Upper lobe of right lung (tissue), 1 donor: Measurements from ENCODE around the gene KRT40. TPM values are rescaled to one million over a fixed set of nuclear protein-coding genes. Genes with fewer than 3 reads are reported as not detected.

Experiments used
- ATAC-seq: fragments of 200-7000 bp; cut with Tn5 transposase; one replicate; pipeline ENCODE4 v1.9.1; 2020; ENCODE audit warnings: mild to moderate bottlenecking, moderate library complexity
- DNase-seq: peaks from one replicate; pipeline ENCODE4 v3.0.0-alpha.2; 2020
- H3K27ac ChIP-seq: fragments of 200-600 bp; one replicate; pipeline ENCODE4 v1.8.0; 2022
- H3K27me3 ChIP-seq: fragments of 200-600 bp; one replicate; pipeline ENCODE4 v1.8.0; 2022; ENCODE audit warnings: mild to moderate bottlenecking
- H3K36me3 ChIP-seq: fragments of 200-600 bp; one replicate; pipeline ENCODE4 v1.8.0; 2022
- H3K4me1 ChIP-seq: fragments of 200-600 bp; one replicate; pipeline ENCODE4 v1.8.0; 2022
- H3K4me3 ChIP-seq: fragments of 200-600 bp; one replicate; pipeline ENCODE4 v1.8.0; 2022; ENCODE audit warnings: mild to moderate bottlenecking
- H3K9me3 ChIP-seq: fragments of 200-600 bp; one replicate; pipeline ENCODE4 v1.8.0; 2022
- intact Hi-C: fragments of 100-400 bp; cut with DNase I; formaldehyde crosslinking; loops from one replicate; pipeline ENCODE4 v1.11.0; 2022
- total RNA-seq: library from RNA; stranded (reverse); fragmentation: NEBNext Ultra II Directional; extraction: Animal tissue kit (Norgen Biotek cat#: 25700); gene quantifications from one replicate; pipeline ENCODE4 v1.2.1, GENCODE V29; 2021
- TF ChIP-seq, protein P1 (sequence below): fragments of 200-600 bp; IDR thresholded peaks from one replicate; pipeline ENCODE4 v1.8.0; 2022; ENCODE audit warnings: antibody characterized with exemption
- donor health status: DM: no; HTN: yes; CAD: no; lungs with severe emphysema.

Gene KRT40
- total RNA-seq, 1 donor from 2014 or later, result not detected

DNA sequence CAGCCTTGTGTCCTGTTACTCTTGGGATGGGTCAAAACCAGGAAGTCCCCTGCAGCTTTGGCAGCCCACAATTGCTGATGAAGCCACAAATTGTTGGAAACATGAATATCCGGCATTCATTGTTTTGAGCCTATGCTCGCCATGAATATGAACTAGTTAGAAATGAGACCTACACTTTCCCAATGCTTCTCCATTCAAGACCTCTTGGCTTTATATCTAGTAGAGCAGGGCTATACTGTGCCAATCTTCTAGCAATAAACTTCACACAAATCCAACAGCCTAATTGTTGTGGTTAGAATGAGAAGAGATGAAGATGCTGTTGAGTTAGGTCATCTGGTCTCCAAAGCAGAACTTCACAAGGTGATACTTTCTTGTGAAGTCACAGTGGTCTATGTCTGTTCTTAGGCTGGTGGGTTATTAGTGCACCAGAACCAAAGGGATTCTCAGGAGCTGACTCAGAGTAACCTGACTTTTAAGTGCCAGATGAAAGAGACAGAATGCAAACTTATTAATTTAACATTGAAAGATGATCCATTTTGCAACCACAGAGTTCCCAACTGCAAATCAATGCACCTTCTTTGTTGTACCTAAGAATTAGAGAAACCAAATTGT, 33.0 kb downstream of the KRT40 start:
- intact Hi-C loops, result no loop called here

DNA sequence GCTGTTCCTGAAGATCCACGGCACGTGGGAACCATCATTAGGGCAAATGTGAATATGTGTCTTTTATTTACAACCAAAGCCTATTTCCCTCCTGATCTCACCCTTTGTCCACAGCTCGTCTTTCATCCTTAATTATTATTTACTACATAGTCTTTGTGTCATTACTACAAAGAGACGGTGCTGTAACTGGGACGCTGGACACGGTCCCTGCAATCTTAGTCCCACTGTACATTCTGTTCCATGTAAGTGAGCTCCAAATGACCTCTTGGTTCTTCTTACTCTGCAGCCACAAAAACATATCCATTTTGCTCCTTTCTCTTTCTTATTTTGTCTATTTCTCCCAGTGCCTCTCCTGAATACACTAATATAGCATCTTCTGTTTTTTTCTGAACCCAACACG, 34.0 kb downstream of the KRT40 start:
- intact Hi-C loops, result no loop called here

More for the DNA sequence above, 33.0 kb downstream of the KRT40 start:
- Histone ChIP-seq H3K4me1 (no peaks in the 10 kb centered on the region), H3K4me3 (no peak overlapping the region), H3K36me3 (no peaks in the 10 kb centered on the region), H3K27ac (no peak overlapping the region), H3K27me3 (peaks cover 19% of the 10 kb centered on the region), H3K9me3 (no peaks in the 10 kb centered on the region)
- ATAC-seq (no peak), DNase-seq (no peak)
- TF ChIP-seq, protein P1, sequence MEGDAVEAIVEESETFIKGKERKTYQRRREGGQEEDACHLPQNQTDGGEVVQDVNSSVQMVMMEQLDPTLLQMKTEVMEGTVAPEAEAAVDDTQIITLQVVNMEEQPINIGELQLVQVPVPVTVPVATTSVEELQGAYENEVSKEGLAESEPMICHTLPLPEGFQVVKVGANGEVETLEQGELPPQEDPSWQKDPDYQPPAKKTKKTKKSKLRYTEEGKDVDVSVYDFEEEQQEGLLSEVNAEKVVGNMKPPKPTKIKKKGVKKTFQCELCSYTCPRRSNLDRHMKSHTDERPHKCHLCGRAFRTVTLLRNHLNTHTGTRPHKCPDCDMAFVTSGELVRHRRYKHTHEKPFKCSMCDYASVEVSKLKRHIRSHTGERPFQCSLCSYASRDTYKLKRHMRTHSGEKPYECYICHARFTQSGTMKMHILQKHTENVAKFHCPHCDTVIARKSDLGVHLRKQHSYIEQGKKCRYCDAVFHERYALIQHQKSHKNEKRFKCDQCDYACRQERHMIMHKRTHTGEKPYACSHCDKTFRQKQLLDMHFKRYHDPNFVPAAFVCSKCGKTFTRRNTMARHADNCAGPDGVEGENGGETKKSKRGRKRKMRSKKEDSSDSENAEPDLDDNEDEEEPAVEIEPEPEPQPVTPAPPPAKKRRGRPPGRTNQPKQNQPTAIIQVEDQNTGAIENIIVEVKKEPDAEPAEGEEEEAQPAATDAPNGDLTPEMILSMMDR, result no peak

DNA sequence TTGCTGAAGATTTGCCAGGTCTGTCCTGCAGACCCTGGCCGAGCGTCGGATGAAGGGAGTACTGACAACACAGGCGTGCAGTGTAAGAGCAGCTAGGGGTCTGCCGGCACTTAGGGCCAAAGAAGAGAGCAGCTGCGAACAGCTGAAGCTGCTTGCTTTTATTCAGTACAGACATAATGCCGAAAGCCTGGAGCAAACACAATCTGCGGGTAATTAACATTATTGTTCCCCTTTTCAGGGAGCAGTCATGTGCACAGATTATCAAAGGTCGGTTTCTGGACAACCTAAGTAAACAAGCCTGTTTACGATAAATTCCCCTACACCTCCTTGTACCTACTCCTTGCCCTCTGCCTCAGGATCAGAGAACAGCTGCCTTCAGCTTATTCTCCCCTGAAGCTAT, 34.7 kb downstream of the KRT40 start:
- intact Hi-C loops, result no loop called here
- Histone ChIP-seq H3K36me3 (no peaks in the 10 kb centered on the region), H3K9me3 (no peaks in the 10 kb centered on the region), H3K4me1 (no peaks in the 10 kb centered on the region), H3K27me3 (peaks cover 19% of the 10 kb centered on the region), H3K27ac (no peak overlapping the region), H3K4me3 (no peak overlapping the region)
- DNase-seq, result no peak
- TF ChIP-seq, protein P1, result no peak
- ATAC-seq, result no peak

More for the DNA sequence above, 34.0 kb downstream of the KRT40 start:
- H3K36me3 ChIP-seq, result no peaks in the 10 kb centered on the region
- H3K4me3 ChIP-seq, result no peak overlapping the region
- ATAC-seq (no peak), DNase-seq (no peak)
- TF ChIP-seq, protein P1, result no peak
- H3K4me1 ChIP-seq, result no peaks in the 10 kb centered on the region
- no peaks in the 10 kb centered on the region for H3K9me3 ChIP-seq
- H3K27me3 ChIP-seq, result peaks cover 19% of the 10 kb centered on the region
- H3K27ac ChIP-seq, result no peak overlapping the region

DNA sequence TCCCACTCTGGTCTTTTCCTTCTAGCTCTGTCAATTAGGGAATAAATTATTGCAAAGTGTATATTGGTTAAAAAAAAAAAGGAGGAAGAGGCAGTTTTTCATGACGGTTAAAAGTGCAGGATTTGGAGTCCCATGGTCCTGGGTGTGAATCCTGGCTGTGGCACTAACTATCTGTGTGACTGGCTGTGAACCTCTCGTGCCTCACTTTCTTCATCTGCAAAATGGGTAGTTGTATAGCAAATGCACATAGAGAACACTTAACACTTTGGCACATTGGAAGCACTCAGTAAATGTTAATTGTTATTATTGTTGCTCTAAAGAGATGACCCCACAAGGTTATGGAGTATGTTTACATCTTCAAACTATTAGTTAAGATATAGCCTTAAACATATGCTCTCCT, 36.2 kb downstream of the KRT40 start:
- TF ChIP-seq, protein P1, result no peak
- Histone ChIP-seq H3K9me3 (no peaks in the 10 kb centered on the region), H3K4me3 (no peak overlapping the region), H3K4me1 (no peaks in the 10 kb centered on the region), H3K36me3 (no peaks in the 10 kb centered on the region), H3K27me3 (peaks cover 19% of the 10 kb centered on the region), H3K27ac (no peak overlapping the region)
- DNase-seq (no peak), ATAC-seq (no peak)
- intact Hi-C loops, result no loop called here

DNA sequence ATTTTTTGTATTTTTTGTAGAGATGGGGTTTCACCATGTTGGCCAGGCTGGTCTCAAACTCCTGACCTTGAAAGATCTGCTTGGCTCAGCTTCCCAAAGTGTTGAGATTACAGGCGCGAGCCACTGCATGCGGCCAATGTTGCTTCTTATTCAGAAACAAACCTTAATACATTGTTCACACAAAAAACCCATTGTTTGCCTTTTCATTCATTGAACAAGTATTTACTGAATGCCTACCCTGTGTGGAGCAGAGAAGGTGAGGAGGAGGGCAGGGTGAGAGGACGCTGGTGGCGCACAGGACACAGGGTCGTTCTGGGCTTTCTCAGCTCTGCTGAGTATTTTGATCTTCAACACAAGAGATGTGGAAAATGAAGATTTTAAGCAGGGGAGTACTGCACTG, 38.7 kb downstream of the KRT40 start:
- H3K4me1 ChIP-seq, result no peaks in the 10 kb centered on the region
- intact Hi-C loops, result no loop called here
- H3K27me3 ChIP-seq, result peaks cover 19% of the 10 kb centered on the region
- no peaks in the 10 kb centered on the region for H3K36me3 ChIP-seq
- H3K9me3 ChIP-seq, result no peaks in the 10 kb centered on the region
- DNase-seq (no peak), ATAC-seq (no peak)
- H3K4me3 ChIP-seq, result no peak overlapping the region
- TF ChIP-seq, protein P1, result no peak
- H3K27ac ChIP-seq, result no peak overlapping the region

DNA sequence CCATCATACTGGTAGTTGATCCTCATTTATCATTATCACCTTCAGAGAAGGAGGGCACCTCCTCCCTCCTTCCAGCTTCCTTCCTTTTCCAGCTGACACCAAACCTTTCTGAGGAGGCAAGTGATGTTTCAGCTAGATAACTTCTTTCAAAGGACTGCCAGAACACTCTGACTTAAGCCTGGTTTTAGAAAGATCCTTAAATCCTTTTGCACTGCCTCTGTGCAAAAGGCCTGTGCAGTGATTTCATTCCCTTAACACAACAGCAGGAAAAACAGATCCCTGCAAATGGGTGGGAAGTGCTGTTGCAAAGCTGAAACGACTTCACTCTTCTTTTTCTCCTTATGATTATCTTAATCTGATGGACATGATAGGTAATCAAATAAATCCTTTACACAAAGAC, 39.6 kb downstream of the KRT40 start:
- no peaks in the 10 kb centered on the region for H3K36me3 ChIP-seq
- H3K9me3 ChIP-seq, result no peaks in the 10 kb centered on the region
- intact Hi-C loops, result no loop called here
- DNase-seq (no peak), ATAC-seq (no peak)
- H3K27me3 ChIP-seq, result peaks cover 19% of the 10 kb centered on the region
- no peaks in the 10 kb centered on the region for H3K4me1 ChIP-seq
- no peak overlapping the region for H3K4me3 ChIP-seq
- TF ChIP-seq, protein P1, result no peak
- H3K27ac ChIP-seq, result no peak overlapping the region
